ENCODE measurements around the gene COQ9.

The COQ9 gene

DNA sequence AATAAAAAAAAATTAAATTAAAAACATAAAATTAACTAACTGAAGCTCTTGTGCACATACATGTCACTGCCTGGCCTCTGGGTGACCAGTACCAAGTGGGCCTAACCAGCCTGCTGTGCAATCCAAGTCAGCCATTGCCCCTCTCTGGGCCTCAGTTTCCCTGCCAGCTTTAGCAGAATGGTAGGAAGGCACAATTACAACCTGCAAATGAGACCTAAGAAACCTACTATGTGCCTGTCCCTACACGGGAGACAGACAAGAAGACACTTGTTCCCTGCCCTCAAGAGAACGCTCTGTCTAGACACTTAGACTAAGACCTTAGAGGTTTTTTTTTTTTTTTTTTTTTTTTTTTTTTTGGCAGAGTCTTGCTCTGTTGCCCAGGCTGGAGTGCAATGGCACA is 1.8 kb upstream of the COQ9 start:
- H3K4me3 Mint-ChIP-seq = peak overlapping the region; percentile 95

DNA sequence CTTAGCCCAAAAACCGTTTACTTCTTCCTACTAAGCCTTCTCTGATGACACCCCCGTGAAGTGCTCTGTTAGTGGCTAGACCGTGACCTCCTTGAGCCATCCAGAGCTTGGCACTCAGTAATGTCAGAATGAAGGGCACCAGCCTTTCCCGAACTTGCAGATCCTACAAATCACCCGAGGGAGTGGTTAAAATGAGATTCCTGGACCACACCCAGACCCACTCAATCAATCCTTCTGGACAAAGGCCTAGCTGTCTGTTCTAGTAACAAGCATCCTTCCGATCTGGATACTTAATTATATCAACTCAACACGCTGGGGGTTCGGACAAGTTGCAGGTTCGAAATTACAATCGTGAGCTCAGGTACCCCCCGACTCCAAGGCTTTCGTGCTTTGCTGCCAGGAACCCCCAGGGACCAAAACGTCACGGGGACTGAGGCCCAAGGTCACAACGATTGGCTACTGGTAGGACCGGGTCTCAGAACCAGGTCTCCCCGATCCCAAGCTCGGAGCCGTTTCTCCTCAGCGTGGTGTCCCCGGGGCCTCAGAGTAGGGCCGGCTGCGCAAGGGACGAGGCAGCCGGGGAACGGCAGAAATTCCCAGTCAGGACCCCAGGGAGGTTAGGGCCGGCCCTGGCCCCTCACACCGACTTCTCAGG is 621 bp upstream of the COQ9 start:
- Mint-ChIP-seq H3K36me3 (ENCODE audit: low read depth) (peaks cover 17% of the 10 kb centered on the region), H3K4me3 (peak overlapping the region; percentile 95), H3K27me3 (no peaks in the 10 kb centered on the region), H3K9me3 (no peaks in the 10 kb centered on the region), H3K27ac (peak overlapping the region; percentile 90), H3K4me1 (ENCODE audit: low read depth) (peaks cover 37% of the 10 kb centered on the region)

More for the DNA sequence above, 1.8 kb upstream of the COQ9 start:
- H3K36me3 Mint-ChIP-seq (ENCODE audit: low read depth) = peaks cover 28% of the 10 kb centered on the region
- peaks cover 4% of the 10 kb centered on the region for H3K9me3 Mint-ChIP-seq
- H3K27ac Mint-ChIP-seq = no peak overlapping the region
- no peaks in the 10 kb centered on the region for H3K27me3 Mint-ChIP-seq
- H3K4me1 Mint-ChIP-seq (ENCODE audit: low read depth) = peaks cover 40% of the 10 kb centered on the region

DNA sequence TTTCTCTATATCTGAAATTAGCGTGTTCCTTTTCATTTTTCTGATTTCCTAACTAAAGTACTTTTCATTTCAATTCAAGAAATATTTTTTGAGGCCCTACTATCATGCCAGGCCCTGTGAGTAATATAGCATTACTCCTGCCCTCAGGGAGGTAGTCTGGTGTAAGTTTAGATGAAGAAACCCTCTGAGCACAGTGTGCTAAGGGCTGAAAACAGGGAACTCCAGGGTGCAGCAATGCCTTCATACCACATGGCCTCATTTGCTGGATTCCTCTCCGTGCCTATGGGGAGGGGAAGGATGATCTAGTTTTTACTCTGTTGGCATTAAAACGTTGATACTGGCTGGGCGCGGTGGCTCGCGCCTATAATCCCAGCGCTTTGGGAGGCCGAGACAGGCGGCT is 4.7 kb downstream of the COQ9 start:
- no peaks in the 10 kb centered on the region for H3K27me3 Mint-ChIP-seq
- peaks cover 13% of the 10 kb centered on the region for H3K4me1 Mint-ChIP-seq (ENCODE audit: low read depth)
- peaks cover 40% of the 10 kb centered on the region for H3K36me3 Mint-ChIP-seq (ENCODE audit: low read depth)
- H3K4me3 Mint-ChIP-seq = no peak overlapping the region
- H3K9me3 Mint-ChIP-seq = no peaks in the 10 kb centered on the region
- no peak overlapping the region for H3K27ac Mint-ChIP-seq

DNA sequence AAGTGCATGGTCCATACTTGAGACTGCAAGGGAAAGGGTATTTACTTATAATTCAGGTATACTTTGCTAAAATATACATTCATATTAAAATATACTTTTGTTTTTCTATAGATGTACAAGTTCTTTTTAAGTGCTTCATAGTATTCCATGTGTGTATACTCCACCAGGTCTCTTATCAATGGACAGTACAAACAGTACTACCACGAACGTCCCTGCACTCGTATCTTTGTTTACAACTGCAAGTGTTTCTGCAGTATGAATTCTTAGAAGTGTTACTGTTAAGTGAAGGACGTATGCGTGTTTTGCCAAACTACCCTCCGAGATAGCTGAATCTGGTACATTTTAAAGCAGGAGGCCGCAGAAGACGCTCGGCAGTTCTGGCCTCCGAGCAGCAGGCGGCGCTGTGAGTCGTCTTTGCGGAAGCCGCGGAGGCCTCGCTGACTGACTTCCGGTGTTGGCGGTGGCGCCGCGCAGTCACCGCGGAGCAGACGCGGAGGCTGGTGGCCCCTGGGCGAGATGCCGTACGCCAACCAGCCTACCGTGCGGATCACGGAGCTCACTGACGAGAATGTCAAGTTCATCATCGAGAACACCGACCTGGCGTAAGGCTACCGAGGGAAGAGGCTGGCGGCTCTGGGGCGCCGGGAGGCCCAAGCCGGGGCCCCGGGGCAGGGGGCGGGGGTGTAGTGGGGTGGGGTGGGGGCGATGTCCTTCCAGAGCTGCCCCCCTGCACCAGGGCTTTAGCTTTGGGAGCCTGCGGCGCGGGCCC is 15.1 kb downstream of the COQ9 start, which contains the start of gene POLR2C:
TSS of gene POLR2C (plus strand) at position 471 of the 769 bp plus-strand sequence. CDS start at position 517, 46 bp downstream.
- H3K4me3 Mint-ChIP-seq = peak within 1 kb of the TSS; percentile 100
- H3K36me3 Mint-ChIP-seq (ENCODE audit: low read depth) = peaks cover 53% of the 10 kb centered on the region
- peak within 1 kb of the TSS; percentile 100 for H3K27ac Mint-ChIP-seq
- H3K4me1 Mint-ChIP-seq (ENCODE audit: low read depth) = peaks cover 35% of the 10 kb centered on the region
- H3K27me3 Mint-ChIP-seq = no peaks in the 10 kb centered on the region
- H3K9me3 Mint-ChIP-seq = no peaks in the 10 kb centered on the region

DNA sequence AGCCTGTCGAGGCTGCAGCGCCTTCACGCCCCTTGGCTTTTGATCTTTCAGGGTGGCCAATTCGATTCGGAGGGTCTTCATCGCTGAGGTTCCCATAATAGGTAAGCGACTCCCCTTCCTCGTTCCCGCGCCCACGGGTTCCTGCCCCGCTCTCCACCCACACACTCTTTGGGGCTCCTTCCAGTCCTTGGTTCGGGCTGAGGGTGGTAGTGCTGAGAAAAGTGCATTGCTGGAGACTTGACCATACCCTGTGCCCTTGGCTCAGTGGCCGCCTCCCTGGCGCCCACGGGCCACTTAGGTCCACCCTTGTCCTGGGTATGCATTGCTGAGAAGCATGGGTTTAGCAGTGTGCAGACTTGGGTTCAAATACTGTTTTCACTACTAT is 15.7 kb downstream of the COQ9 start:
- peaks cover 54% of the 10 kb centered on the region for H3K36me3 Mint-ChIP-seq (ENCODE audit: low read depth)
- peaks cover 35% of the 10 kb centered on the region for H3K4me1 Mint-ChIP-seq (ENCODE audit: low read depth)
- H3K9me3 Mint-ChIP-seq = no peaks in the 10 kb centered on the region

DNA sequence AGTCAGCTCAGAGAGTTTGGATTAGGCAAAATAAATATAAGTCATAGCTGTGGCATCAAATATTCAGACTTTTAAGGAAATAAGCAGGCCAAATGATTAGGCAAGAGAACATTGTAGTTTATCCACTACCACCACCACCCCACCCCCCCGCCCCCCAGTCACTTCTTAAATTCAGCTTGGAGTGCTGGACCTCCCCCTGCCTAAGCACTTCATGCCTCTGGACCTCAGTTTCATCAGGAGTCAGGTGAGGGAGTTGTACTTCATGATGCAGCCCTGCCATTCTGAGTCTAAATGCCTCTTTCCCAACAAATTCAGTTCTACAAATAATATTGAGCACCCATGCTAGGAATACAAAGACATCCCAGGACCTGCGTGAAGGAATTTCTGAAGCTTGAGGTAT is 17.2 kb downstream of the COQ9 start:
- peak overlapping the region; percentile 68 for H3K27ac Mint-ChIP-seq
- peaks cover 35% of the 10 kb centered on the region for H3K4me1 Mint-ChIP-seq (ENCODE audit: low read depth)
- H3K27me3 Mint-ChIP-seq = no peaks in the 10 kb centered on the region
- H3K4me3 Mint-ChIP-seq = no peak overlapping the region
- H3K9me3 Mint-ChIP-seq = no peaks in the 10 kb centered on the region
- peaks cover 65% of the 10 kb centered on the region for H3K36me3 Mint-ChIP-seq (ENCODE audit: low read depth)

More for the DNA sequence above, 15.7 kb downstream of the COQ9 start:
- H3K4me3 Mint-ChIP-seq = peak overlapping the region; percentile 100
- peak overlapping the region; percentile 100 for H3K27ac Mint-ChIP-seq
- no peaks in the 10 kb centered on the region for H3K27me3 Mint-ChIP-seq

DNA sequence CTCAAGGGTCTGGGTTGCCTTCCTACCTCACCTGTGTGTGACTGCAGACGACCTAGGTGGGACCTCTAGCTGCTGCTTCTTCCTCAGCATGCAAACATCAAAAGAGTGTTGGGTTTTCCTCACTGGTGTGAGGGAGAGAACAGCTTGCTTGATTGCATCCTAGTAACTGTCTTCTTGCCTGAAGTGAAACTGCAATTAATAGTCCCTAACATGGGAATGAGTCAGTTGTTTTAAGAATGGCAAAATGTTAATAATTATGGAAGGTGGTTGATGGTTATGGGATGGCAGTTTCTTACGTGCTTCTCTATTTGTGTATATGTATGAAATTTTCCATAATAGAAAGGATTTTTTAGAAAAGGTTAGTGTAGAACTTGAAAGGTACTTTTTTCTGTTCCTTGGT is 21.1 kb downstream of the COQ9 start:
- no peaks in the 10 kb centered on the region for H3K27me3 Mint-ChIP-seq
- H3K4me1 Mint-ChIP-seq (ENCODE audit: low read depth) = peaks cover 26% of the 10 kb centered on the region
- no peak overlapping the region for H3K4me3 Mint-ChIP-seq
- peaks cover 56% of the 10 kb centered on the region for H3K36me3 Mint-ChIP-seq (ENCODE audit: low read depth)
- H3K9me3 Mint-ChIP-seq = no peaks in the 10 kb centered on the region
- no peak overlapping the region for H3K27ac Mint-ChIP-seq

DNA sequence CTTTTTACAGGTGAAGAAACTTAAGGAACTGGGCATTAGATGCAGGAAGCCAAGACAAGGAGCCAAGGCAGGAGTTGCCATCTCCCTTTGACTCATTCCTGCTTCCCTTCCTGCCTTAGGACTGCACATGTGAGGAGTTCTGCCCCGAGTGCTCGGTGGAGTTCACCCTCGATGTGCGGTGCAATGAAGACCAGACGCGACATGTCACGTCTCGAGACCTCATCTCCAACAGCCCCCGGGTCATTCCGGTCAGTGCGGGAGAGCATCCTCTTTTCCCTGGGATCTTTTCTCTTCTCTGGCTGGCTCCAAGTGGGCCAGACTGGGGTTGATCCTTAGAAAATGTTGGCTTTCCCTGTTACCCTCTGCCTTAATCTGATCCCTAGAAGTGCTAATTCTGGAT is 21.8 kb downstream of the COQ9 start:
- Mint-ChIP-seq H3K27me3 (no peaks in the 10 kb centered on the region), H3K4me1 (ENCODE audit: low read depth) (peaks cover 19% of the 10 kb centered on the region), H3K9me3 (no peaks in the 10 kb centered on the region), H3K27ac (no peak overlapping the region), H3K4me3 (no peak overlapping the region), H3K36me3 (ENCODE audit: low read depth) (peaks cover 51% of the 10 kb centered on the region)

DNA sequence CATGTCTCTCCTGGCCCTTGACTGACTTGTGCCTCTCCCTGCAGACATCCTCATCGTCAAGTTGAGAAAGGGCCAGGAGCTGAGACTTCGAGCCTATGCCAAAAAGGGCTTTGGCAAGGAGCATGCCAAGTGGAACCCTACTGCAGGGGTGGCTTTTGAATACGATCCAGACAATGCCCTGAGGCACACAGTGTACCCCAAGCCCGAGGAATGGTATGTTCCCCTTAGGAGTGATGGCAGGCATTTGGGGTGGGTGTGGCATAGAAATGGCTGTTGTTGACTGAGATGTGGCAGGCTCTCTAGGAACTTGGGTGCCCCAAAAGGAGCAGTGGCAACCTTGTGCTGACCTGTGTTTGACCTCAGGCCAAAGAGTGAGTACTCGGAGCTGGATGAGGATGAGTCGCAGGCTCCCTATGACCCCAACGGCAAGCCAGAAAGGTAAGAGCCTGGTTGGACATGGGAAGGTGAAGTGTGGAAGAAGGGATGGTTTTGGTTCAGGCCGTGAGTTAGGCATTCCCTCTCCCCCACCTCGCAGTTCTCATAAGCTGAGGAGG is 22.7 kb downstream of the COQ9 start:
- Mint-ChIP-seq H3K36me3 (ENCODE audit: low read depth) (peaks cover 43% of the 10 kb centered on the region), H3K9me3 (no peaks in the 10 kb centered on the region), H3K27ac (no peak overlapping the region), H3K4me1 (ENCODE audit: low read depth) (peaks cover 11% of the 10 kb centered on the region), H3K27me3 (no peaks in the 10 kb centered on the region), H3K4me3 (no peak overlapping the region)

DNA sequence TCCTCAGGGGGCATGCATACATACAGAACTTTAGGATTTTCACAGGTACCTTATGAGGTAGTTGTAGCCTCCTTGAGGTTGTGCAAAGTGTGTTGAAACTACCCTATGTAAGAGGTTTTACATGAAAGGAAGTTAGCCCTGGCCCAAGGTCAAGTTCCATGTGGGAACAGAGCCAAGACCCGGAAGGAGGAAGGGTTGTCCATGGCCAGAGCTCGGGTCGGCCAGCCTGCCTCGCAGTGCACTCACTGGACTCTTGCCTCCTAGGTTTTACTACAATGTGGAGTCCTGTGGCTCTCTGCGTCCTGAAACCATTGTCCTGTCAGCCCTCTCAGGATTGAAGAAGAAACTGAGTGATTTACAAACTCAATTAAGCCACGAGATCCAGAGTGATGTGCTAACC is 23.4 kb downstream of the COQ9 start:
- Mint-ChIP-seq H3K27ac (no peak overlapping the region), H3K27me3 (no peaks in the 10 kb centered on the region), H3K4me1 (ENCODE audit: low read depth) (peaks cover 8% of the 10 kb centered on the region), H3K36me3 (ENCODE audit: low read depth) (peaks cover 41% of the 10 kb centered on the region), H3K9me3 (no peaks in the 10 kb centered on the region), H3K4me3 (no peak overlapping the region)

DNA sequence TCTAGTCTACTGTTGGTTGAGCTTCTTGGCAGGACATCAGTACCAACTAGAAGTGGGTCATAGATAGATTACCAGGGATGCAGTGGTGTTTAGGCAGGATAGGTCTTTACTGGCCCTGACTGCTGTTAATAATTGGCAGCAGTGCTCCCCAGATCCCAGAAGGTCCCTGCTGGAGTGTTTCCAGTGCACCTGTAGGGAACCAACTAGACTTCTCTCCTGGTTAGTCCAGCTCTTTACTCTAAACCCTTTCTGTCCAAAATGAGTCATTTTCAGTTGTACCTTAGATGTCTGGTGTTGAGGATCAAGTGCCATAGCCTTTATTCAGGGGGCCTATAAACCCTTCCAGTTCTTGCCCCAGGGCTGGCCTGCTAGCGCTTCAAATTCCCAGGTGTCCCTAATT is 23.9 kb downstream of the COQ9 start:
- Mint-ChIP-seq H3K27me3 (no peaks in the 10 kb centered on the region), H3K36me3 (ENCODE audit: low read depth) (peaks cover 37% of the 10 kb centered on the region), H3K27ac (no peak overlapping the region), H3K9me3 (no peaks in the 10 kb centered on the region), H3K4me1 (ENCODE audit: low read depth) (peaks cover 8% of the 10 kb centered on the region), H3K4me3 (no peak overlapping the region)

DNA sequence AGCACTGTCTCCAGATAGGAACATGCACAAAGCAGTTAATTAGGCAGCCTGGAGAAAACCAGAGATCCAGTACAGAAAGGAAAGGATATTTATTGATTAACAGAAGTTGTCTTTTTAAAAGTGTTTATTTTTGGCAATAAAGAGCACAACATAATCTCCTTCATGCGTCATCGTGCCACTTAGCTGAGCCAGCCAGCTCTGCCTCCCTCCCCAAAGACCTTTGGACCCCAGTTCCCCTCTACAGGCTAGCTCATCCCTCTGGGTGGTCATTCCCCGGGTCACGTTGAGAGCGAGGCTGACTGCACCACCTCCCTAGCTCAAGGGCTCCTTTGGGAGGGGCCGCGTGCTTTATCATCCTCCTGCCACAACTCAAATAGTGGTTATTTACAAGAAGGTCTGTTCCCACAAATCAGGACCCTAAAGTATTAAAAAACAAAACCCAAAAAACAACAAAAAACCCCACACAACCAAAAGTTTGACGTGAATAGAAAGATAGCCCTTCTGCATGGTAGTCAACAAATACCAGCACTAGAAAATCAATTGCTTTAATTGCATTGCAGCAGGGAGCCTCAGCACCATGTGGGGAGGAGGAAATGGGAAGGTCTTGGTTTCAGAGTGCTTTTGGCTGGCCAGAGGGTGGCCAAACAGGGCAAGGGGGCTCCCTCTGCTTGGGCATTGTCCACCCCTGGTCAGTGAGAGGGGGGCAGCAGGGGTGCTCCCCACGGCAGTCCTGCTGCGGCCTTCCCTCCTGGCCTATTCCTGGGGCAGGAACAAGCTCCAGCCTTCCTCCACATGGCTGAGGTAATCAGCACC is 24.8 kb downstream of the COQ9 start:
- Mint-ChIP-seq H3K27me3 (no peaks in the 10 kb centered on the region), H3K9me3 (no peaks in the 10 kb centered on the region), H3K4me3 (no peak overlapping the region), H3K36me3 (ENCODE audit: low read depth) (peaks cover 36% of the 10 kb centered on the region), H3K4me1 (ENCODE audit: low read depth) (peaks cover 7% of the 10 kb centered on the region), H3K27ac (no peak overlapping the region)

DNA sequence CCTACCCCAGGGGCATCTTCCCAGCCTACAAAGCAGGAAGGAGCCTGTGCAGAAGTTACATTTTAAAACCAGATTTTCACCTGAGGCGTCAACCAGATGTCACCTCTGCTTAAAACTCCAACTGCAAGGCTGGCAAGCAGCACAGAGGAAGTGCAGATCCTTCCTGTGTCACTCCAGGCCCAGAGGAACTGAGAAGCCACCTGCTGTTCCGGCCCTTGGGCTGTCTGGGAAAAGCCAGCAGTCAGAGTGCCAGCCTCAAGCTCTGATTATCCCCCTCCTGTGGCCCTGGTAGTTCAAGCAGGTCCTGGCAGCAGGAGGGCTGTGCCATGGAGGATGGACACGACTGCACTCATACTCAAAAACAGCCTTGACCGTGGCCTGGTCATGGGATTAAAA is 25.4 kb downstream of the COQ9 start:
- H3K4me3 Mint-ChIP-seq = no peak overlapping the region
- no peak overlapping the region for H3K27ac Mint-ChIP-seq
- peaks cover 32% of the 10 kb centered on the region for H3K36me3 Mint-ChIP-seq (ENCODE audit: low read depth)
- H3K27me3 Mint-ChIP-seq = no peaks in the 10 kb centered on the region
- peaks cover 10% of the 10 kb centered on the region for H3K4me1 Mint-ChIP-seq (ENCODE audit: low read depth)
- no peaks in the 10 kb centered on the region for H3K9me3 Mint-ChIP-seq

DNA sequence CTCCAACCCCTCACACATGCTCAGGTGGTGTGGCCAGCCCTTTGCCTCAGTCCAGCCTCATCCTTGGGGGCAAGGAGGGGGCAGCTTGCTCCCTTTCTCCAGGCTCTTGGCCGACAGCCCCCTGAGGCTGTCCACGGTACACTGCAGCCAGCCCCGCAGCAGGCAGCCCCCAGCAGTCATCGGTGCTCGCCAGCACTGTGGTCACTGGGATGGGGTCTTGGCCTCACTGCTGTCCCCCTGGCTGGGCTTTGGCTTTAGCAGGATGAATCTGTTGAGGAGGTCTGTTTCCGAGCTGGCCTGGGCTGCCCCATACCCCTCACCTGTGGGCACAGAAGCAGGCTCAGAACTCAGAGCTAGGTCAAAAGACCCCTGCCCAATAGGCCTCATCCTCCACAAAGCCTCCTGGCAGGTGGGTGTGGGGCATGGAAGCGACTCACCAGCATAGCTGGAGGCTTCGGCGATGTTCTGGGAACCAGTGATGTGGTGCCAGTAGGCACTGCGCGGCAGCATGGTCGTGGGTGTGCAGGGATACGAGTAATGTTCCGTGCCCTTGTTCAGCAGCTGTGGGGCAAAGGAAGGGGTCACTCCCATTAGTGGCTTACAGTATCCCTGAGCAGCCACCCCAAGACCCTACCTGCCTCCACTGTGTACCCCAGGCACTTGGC is 26.0 kb downstream of the COQ9 start:
- peaks cover 26% of the 10 kb centered on the region for H3K36me3 Mint-ChIP-seq (ENCODE audit: low read depth)
- no peak overlapping the region for H3K27ac Mint-ChIP-seq
- H3K4me3 Mint-ChIP-seq = no peak overlapping the region
- no peaks in the 10 kb centered on the region for H3K9me3 Mint-ChIP-seq
- H3K27me3 Mint-ChIP-seq = no peaks in the 10 kb centered on the region
- H3K4me1 Mint-ChIP-seq (ENCODE audit: low read depth) = peaks cover 10% of the 10 kb centered on the region

All from stimulated activated naive CD8-positive, alpha-beta T cell treated with anti-CD3 and anti-CD28 coated beads, Interleukin-15, Interleukin-2, amounts not matched to agents 100 ng/mL and 50 ng/mL, for 24 hours (primary cell).